H1 (cell line): ENCODE results near the gene MAPRE2. TPM values are rescaled to one million over a fixed set of nuclear protein-coding genes. Genes with fewer than 3 reads are reported as not detected.

Source experiments
- CTCF ChIA-PET: fragments of 300-600 bp; sonication (Branson Sonifier 250); formaldehyde crosslinking; loops from one replicate; lab custom pipeline; 2021; ENCODE audit not compliant: partially characterized antibody; lab: Charles Lee
- POLR2A ChIA-PET: fragments of 300-600 bp; sonication (Branson Sonifier 250); formaldehyde crosslinking; loops from one replicate; lab custom pipeline; 2021; ENCODE audit warnings: inconsistent platforms; ENCODE audit not compliant: partially characterized antibody; lab: Charles Lee
- DNase-seq, 2 experiments: peaks; one replicate each; pipeline versions ENCODE4 v3.0.0 to v3.0.0-alpha.2; 2010 to 2022; ENCODE audit warnings: low spot score in 2 of 2, low read depth in 1 of 2, mixed read lengths in 1 of 2
- FAIRE-seq: peaks from 2 replicates; lab custom pipeline; 2011; peaks lifted over from hg19 to GRCh38; lab: Jason Lieb, UNC
- H2AFZ ChIP-seq: 2 replicates; pipeline ENCODE4 v1.8.1; 2012; ENCODE audit warnings: low read length, inconsistent platforms
- H2AK5ac ChIP-seq: 2 replicates; pipeline ENCODE4 v1.6.1; 2013; ENCODE audit warnings: low read depth, low read length
- H2BK120ac ChIP-seq: replicated peaks from 2 replicates; pipeline ENCODE3; 2013; ENCODE audit warnings: low read depth, low read length, inconsistent platforms
- H2BK12ac ChIP-seq: 2 replicates; pipeline ENCODE4 v1.6.1; 2013; ENCODE audit warnings: low read depth, low read length
- H2BK15ac ChIP-seq: 2 replicates; pipeline ENCODE4 v1.6.1; 2013; ENCODE audit warnings: low read length
- H2BK20ac ChIP-seq: 2 replicates; pipeline ENCODE4 v1.6.1; 2013; ENCODE audit warnings: low read length
- H2BK5ac ChIP-seq: 2 replicates; pipeline ENCODE4 v1.6.1; 2013; ENCODE audit warnings: low read depth, low read length
- H3K14ac ChIP-seq: 2 replicates; pipeline ENCODE4 v1.6.1; 2013; ENCODE audit warnings: inconsistent platforms; ENCODE audit not compliant: insufficient read length
- H3K18ac ChIP-seq: 2 replicates; pipeline ENCODE4 v1.6.1; 2013; ENCODE audit warnings: low read length; ENCODE audit errors: extremely low read depth
- H3K23ac ChIP-seq: 2 replicates; pipeline ENCODE4 v1.6.1; 2013; ENCODE audit warnings: inconsistent platforms; ENCODE audit not compliant: insufficient read length
- H3K23me2 ChIP-seq: 2 replicates; pipeline ENCODE4 v1.6.1; 2013; ENCODE audit warnings: low read depth, low read length
- H3K27ac ChIP-seq: 2 replicates; pipeline ENCODE4 v1.6.1; 2011; ENCODE audit warnings: low read depth, low read length, inconsistent platforms
- H3K27me3 ChIP-seq, 4 experiments: replicated peaks in 1 of 4; 1 replicate in 1 of 4; 2 replicates in 3 of 4; pipeline versions ENCODE4 v1.6.1 to v1.8.1; 2011 to 2013; ENCODE audit warnings: low read length in 3 of 4, mild to moderate bottlenecking in 3 of 4, inconsistent platforms in 2 of 4, mixed read lengths in 2 of 4, moderate library complexity in 1 of 4; ENCODE audit not compliant: control insufficient read depth in 3 of 4, insufficient read depth in 3 of 4; ENCODE audit errors: extremely low read depth in 1 of 4
- H3K36me3 ChIP-seq, 4 experiments: 2 replicates each; pipeline versions ENCODE4 v1.6.1 to v1.8.1; 2011 to 2013; ENCODE audit warnings: mild to moderate bottlenecking in 4 of 4, low read length in 3 of 4, moderate library complexity in 2 of 4, control low read depth in 1 of 4, inconsistent platforms in 1 of 4; ENCODE audit not compliant: insufficient read depth in 4 of 4, control insufficient read depth in 2 of 4
- H3K4ac ChIP-seq: replicated peaks from 2 replicates; pipeline ENCODE3; 2013; ENCODE audit warnings: low read length, low read depth, mixed read lengths, inconsistent platforms; ENCODE audit not compliant: insufficient read length
- H3K4me1 ChIP-seq, 4 experiments: replicated peaks in 1 of 4; 1 replicate in 1 of 4; 2 replicates in 3 of 4; pipeline versions ENCODE4 v1.6.1 to v1.8.1; 2011 to 2013; ENCODE audit warnings: low read length in 3 of 4, inconsistent platforms in 2 of 4, mixed read lengths in 1 of 4; ENCODE audit not compliant: insufficient read depth in 4 of 4, control insufficient read depth in 3 of 4
- H3K4me2 ChIP-seq, 2 experiments: 2 replicates each; pipeline versions ENCODE4 v1.6.1 to v1.8.1; 2011 to 2013; ENCODE audit warnings: low read depth in 2 of 2, low read length in 2 of 2, control low read depth in 1 of 2, inconsistent platforms in 1 of 2, mild to moderate bottlenecking in 1 of 2; ENCODE audit not compliant: insufficient read depth in 1 of 2
- H3K4me3 ChIP-seq, 4 experiments: fragments of 200-600, 300-600 bp in 1 of 4; sonication (generic), shearing (Covaris generic), sonication (Bioruptor Twin) in 1 of 4; 2 replicates each; pipeline versions ENCODE4 v1.5.1 to v1.8.1; 2011 to 2016; ENCODE audit warnings: low read length in 4 of 4, low read depth in 3 of 4, control low read depth in 2 of 4, inconsistent platforms in 2 of 4, mild to moderate bottlenecking in 2 of 4, mixed read lengths in 1 of 4, moderate library complexity in 1 of 4; ENCODE audit not compliant: insufficient read depth in 2 of 4; ENCODE audit errors: extremely low read depth in 1 of 4
- H3K56ac ChIP-seq: replicated peaks from 2 replicates; pipeline ENCODE3; 2013; ENCODE audit warnings: low read depth, mild to moderate bottlenecking, mixed read lengths, low read length, inconsistent platforms; ENCODE audit not compliant: insufficient read length
- H3K79me1 ChIP-seq: 2 replicates; pipeline ENCODE4 v1.6.1; 2013; ENCODE audit warnings: low read depth, low read length, control low read depth
- H3K79me2 ChIP-seq, 2 experiments: 2 replicates each; pipeline versions ENCODE4 v1.6.1 to v1.8.1; 2012 to 2013; ENCODE audit warnings: low read length in 2 of 2, mild to moderate bottlenecking in 2 of 2, inconsistent platforms in 1 of 2; ENCODE audit not compliant: insufficient read depth in 2 of 2, control insufficient read depth in 1 of 2
- H3K9ac ChIP-seq, 4 experiments: replicated peaks in 1 of 4; 1 replicate in 1 of 4; 2 replicates in 3 of 4; pipeline versions ENCODE4 v1.6.1 to v1.8.1; 2011 to 2013; ENCODE audit warnings: low read depth in 3 of 4, low read length in 3 of 4, control low read depth in 2 of 4, mild to moderate bottlenecking in 2 of 4, moderate library complexity in 2 of 4, inconsistent platforms in 1 of 4; ENCODE audit errors: extremely low read depth in 1 of 4
- H3K9me3 ChIP-seq, 2 experiments: 2 replicates each; pipeline versions ENCODE4 v1.6.1 to v1.8.1; 2012 to 2013; ENCODE audit warnings: mild to moderate bottlenecking in 2 of 2, moderate library complexity in 2 of 2, control low read depth in 1 of 2, inconsistent platforms in 1 of 2, low read depth in 1 of 2, low read length in 1 of 2, mixed read lengths in 1 of 2; ENCODE audit not compliant: insufficient read depth in 2 of 2
- H4K20me1 ChIP-seq, 2 experiments: replicated peaks in 1 of 2; 2 replicates each; pipeline versions ENCODE3 to v1.8.1; 2011 to 2013; ENCODE audit warnings: inconsistent platforms in 2 of 2, low read length in 2 of 2, mild to moderate bottlenecking in 1 of 2; ENCODE audit not compliant: insufficient read depth in 2 of 2, control insufficient read depth in 1 of 2
- H4K5ac ChIP-seq: 2 replicates; pipeline ENCODE4 v1.6.1; 2013; ENCODE audit warnings: low read length, low read depth, mixed read lengths, inconsistent platforms; ENCODE audit not compliant: insufficient read length
- H4K8ac ChIP-seq: 2 replicates; pipeline ENCODE4 v1.8.0; 2013; ENCODE audit warnings: mild to moderate bottlenecking, moderate library complexity, low read length, inconsistent platforms; ENCODE audit not compliant: insufficient read depth; ENCODE audit errors: extremely low read depth
- H4K91ac ChIP-seq: replicated peaks from 2 replicates; pipeline ENCODE3; 2013; ENCODE audit warnings: low read length, mixed read lengths, inconsistent platforms; ENCODE audit not compliant: insufficient read length
- ASH2L ChIP-seq: fragments of 200-600, 300-600 bp; sonication (generic); IDR thresholded peaks from one replicate; pipeline ENCODE4 v1.7.1; 2017; ENCODE audit warnings: low read length
- BCL11A ChIP-seq, 2 experiments: IDR thresholded peaks; one replicate each; pipeline ENCODE4 v1.6.1; 2011; ENCODE audit warnings: low read depth in 2 of 2, low read length in 2 of 2, mild to moderate bottlenecking in 2 of 2
- CHD2 ChIP-seq: IDR thresholded peaks from 2 replicates; pipeline ENCODE4 v1.6.1; 2012; ENCODE audit warnings: low read length, improper control_type of control experiment
- EP300 ChIP-seq, 2 experiments: IDR thresholded peaks; 1 replicate in 1 of 2; 2 replicates in 1 of 2; pipeline ENCODE4 v1.6.1; 2011 to 2012; ENCODE audit warnings: low read depth in 2 of 2, low read length in 2 of 2, mild to moderate bottlenecking in 2 of 2, borderline replicate concordance in 1 of 2, inconsistent platforms in 1 of 2, moderate library complexity in 1 of 2
- HDAC2 ChIP-seq, 2 experiments: fragments of 300-600 bp in 1 of 2; sonication (generic) in 1 of 2; IDR thresholded peaks; 2 replicates each; pipeline ENCODE4 v1.6.1; 2011 to 2012; ENCODE audit warnings: low read depth in 2 of 2, low read length in 2 of 2, mild to moderate bottlenecking in 2 of 2, moderate library complexity in 2 of 2, borderline replicate concordance in 1 of 2, inconsistent platforms in 1 of 2
- JUND ChIP-seq: IDR thresholded peaks from 2 replicates; pipeline ENCODE4 v1.6.1; 2011; ENCODE audit warnings: mild to moderate bottlenecking, improper control_type of control experiment, low read length
- KDM1A ChIP-seq: fragments of 200-600, 300-600 bp; sonication (generic); IDR thresholded peaks from 2 replicates; pipeline ENCODE4 v1.7.1; 2016; ENCODE audit warnings: mild to moderate bottlenecking, low read length, borderline replicate concordance
- KDM5A ChIP-seq: fragments of 200-600 bp; IDR thresholded peaks from 2 replicates; pipeline ENCODE4 v1.7.1; 2012; ENCODE audit warnings: mild to moderate bottlenecking, low read length, inconsistent platforms, mixed read lengths
- NRF1 ChIP-seq: IDR thresholded peaks from 2 replicates; pipeline ENCODE4 v1.6.1; 2011; ENCODE audit warnings: mild to moderate bottlenecking, low read depth, low read length, improper control_type of control experiment
- POLR2A ChIP-seq, 2 experiments: IDR thresholded peaks; 1 replicate in 1 of 2; 2 replicates in 1 of 2; pipeline ENCODE4 v1.6.1; 2011; ENCODE audit warnings: low read depth in 2 of 2, low read length in 2 of 2, mild to moderate bottlenecking in 2 of 2; ENCODE audit errors: control extremely low read depth in 1 of 2
- RFX5 ChIP-seq: IDR thresholded peaks from 2 replicates; pipeline ENCODE4 v1.6.1; 2011; ENCODE audit warnings: low read depth, low read length, improper control_type of control experiment, borderline replicate concordance
- TBP ChIP-seq: IDR thresholded peaks from 2 replicates; pipeline ENCODE4 v1.6.1; 2011; ENCODE audit warnings: low read depth, low read length, improper control_type of control experiment
- TEAD4 ChIP-seq: IDR thresholded peaks from 2 replicates; pipeline ENCODE4 v1.6.1; 2012; ENCODE audit warnings: low read depth, low read length, inconsistent platforms, mixed read lengths
- USF2 ChIP-seq: IDR thresholded peaks from 2 replicates; pipeline ENCODE4 v1.6.1; 2011; ENCODE audit warnings: low read length, improper control_type of control experiment
- WGBS, 2 experiments: shearing (Covaris generic) in 1 of 2; methylation state at CpG; one replicate each; pipeline versions ENCODE4 v1.1.6 to v1.1.7; 2013 to 2015; ENCODE audit warnings: low lambda C conversion rate in 2 of 2, mixed read lengths in 2 of 2, inconsistent platforms in 1 of 2, low coverage in 1 of 2, missing lambda C conversion rate in 1 of 2; ENCODE audit not compliant: insufficient replicate concordance in 2 of 2, insufficient coverage in 1 of 2, insufficient read length in 1 of 2; ENCODE audit errors: extremely low coverage in 1 of 2, missing lambda C conversion rate in 1 of 2; 5-methylcytosine and 5-hydroxymethylcytosine counted together
- polyA plus RNA-seq, 7 experiments: library from polyadenylated mRNA; depleted of rRNA in 3 of 7; stranded (reverse) in 5 of 7; unstranded in 2 of 7; fragments of >200 nt in 5 of 7; fragments of 200-250 nt in 2 of 7; gene quantifications; 1 replicate in 5 of 7; 2 replicates in 1 of 7; 4 replicates in 1 of 7; pipeline versions ENCODE4 v1.2.1 to v1.2.3, GENCODE V29; 2011 to 2013; ENCODE audit warnings: missing spikeins in 2 of 7, mixed read lengths in 2 of 7
- total RNA-seq: library from RNA; stranded (reverse); fragmentation: NEBNext Ultra II Directional; extraction: Animal tissue kit (Norgen Biotek cat#: 25700); gene quantifications from 2 replicates; pipeline ENCODE4 v1.2.1, GENCODE V29; 2021

MAPRE2 gene
- total and polyA plus RNA-seq, 2 of the 8 experiments (the other 6 are each of a cell fraction or from before 2014, with no cell fraction given): 32.6 to 33.1 TPM

GRCh38 chr18:35110059-35110458 is 68.8 kb downstream of the MAPRE2 start:
- Histone ChIP-seq H4K5ac (no peak overlapping the region), H4K20me1 (no peaks in the 10 kb centered on the region), H3K27me3 (no peaks in the 10 kb centered on the region), H2BK20ac (no peak overlapping the region), H4K8ac (no peak overlapping the region), H2AK5ac (no peak overlapping the region), H2AFZ (no peak overlapping the region), H3K9ac (no peak overlapping the region), H3K14ac (no peak overlapping the region), H3K56ac (no peak overlapping the region), H2BK120ac (no peak overlapping the region), H3K79me1 (no peaks in the 10 kb centered on the region), H3K4me1 (no peaks in the 10 kb centered on the region), H4K91ac (no peak overlapping the region), H3K23ac (no peak overlapping the region), H2BK12ac (no peak overlapping the region), H3K27ac (no peak overlapping the region), H3K4me2 (no peak overlapping the region), H3K4me3 (no peak overlapping the region), H3K9me3 (no peaks in the 10 kb centered on the region), H2BK15ac (no peak overlapping the region), H2BK5ac (no peak overlapping the region), H3K4ac (no peak overlapping the region), H3K18ac (no peak overlapping the region), H3K23me2 (no peaks in the 10 kb centered on the region), H3K36me3 (no peaks in the 10 kb centered on the region), H3K79me2 (0 out of 4 replicates have a peak, but pooled peaks cover 0 to 2% of the 10 kb centered on the region in 2 experiments)
- no peak for TF ChIP-seq HDAC2 (IDR thresholded peaks at IDR 0.05; ENCODE audit: borderline replicate concordance in 1 of 2, low read depth in 2 of 2, low read length in 2 of 2)
- no peak for TF ChIP-seq EP300 (IDR thresholded peaks at IDR 0.05; ENCODE audit: borderline replicate concordance in 1 of 2, low read depth in 2 of 2, low read length in 2 of 2)
- TF ChIP-seq ASH2L: no peak
- TF ChIP-seq RFX5: no peak
- TF ChIP-seq CHD2: no peak
- TF ChIP-seq JUND: no peak
- TF ChIP-seq TEAD4: no peak
- no peak for TF ChIP-seq NRF1
- TF ChIP-seq KDM5A: no peak
- TF ChIP-seq BCL11A (IDR thresholded peaks at IDR 0.05; ENCODE audit: low read depth in 2 of 2, low read length in 2 of 2): no peak
- TF ChIP-seq KDM1A: no peak
- no peak for TF ChIP-seq POLR2A (IDR thresholded peaks at IDR 0.05; ENCODE audit: control extremely low read depth in 1 of 2, low read depth in 2 of 2, low read length in 2 of 2)
- TF ChIP-seq USF2: no peak
- TF ChIP-seq TBP: no peak
- FAIRE-seq (no peak), DNase-seq (no peak)
- 95% methylated on average over 3 of the region's 3 CpGs; no CpG with 5 or more reads in 1 of the 2 experiments for WGBS, 2 experiments
- ChIA-PET CTCF (no interaction called here), POLR2A (no interaction called here)
